Epithelial cell of proximal tubule (primary cell): ENCODE results near the gene PCDH8. TPM values are rescaled to one million over a fixed set of nuclear protein-coding genes. Genes with fewer than 3 reads are reported as not detected.

Experiments used
- DNase-seq: peaks from one replicate; pipeline ENCODE4 v3.0.0-alpha.2; 2011; ENCODE audit warnings: low read depth
- H3K4me3 ChIP-seq: 2 replicates; pipeline ENCODE4 v1.5.1; 2011; ENCODE audit warnings: low read depth, mild to moderate bottlenecking, low read length
- CTCF ChIP-seq: conservative IDR thresholded peaks from 2 replicates; pipeline ENCODE4 v1.5.1; 2012; ENCODE audit warnings: low read depth, mild to moderate bottlenecking, low read length
- total RNA-seq: library from RNA; depleted of rRNA; stranded (reverse); fragments of >200 nt; gene quantifications from 2 replicates; pipeline ENCODE4 v1.2.3, GENCODE V29; 2015

The PCDH8 gene
- total RNA-seq, 1 donor from 2014 or later = 2.0 TPM

GRCh38 chr13:52793515-52794061 lies 54.9 kb downstream of the PCDH8 start:
- H3K4me3 ChIP-seq = no peak overlapping the region
- no peak for DNase-seq
- no peak for TF ChIP-seq CTCF

Other genes with a start within 250 kb of the PCDH8 start
- 6.1 and 7.5 TPM in 2 replicates for gene HNRNPA1L2, start 206.2 kb downstream of the PCDH8 start, total RNA-seq
- gene SUGT1, start 195.8 kb downstream of the PCDH8 start, total RNA-seq = 53.0 and 61.4 TPM in 2 replicates
- 2.6 TPM in 1 of 2 replicates, not detected in the other for gene CNMD, start 108.8 kb downstream of the PCDH8 start, total RNA-seq
- gene OLFM4, start 180.2 kb upstream of the PCDH8 start, total RNA-seq = 0.07 TPM in 1 of 2 replicates, not detected in the other